Measurements from ENCODE around the gene SLC13A5. TPM values are rescaled to one million over a fixed set of nuclear protein-coding genes. Genes with fewer than 3 reads are reported as not detected.

Gene SLC13A5
- total and polyA plus RNA-seq, 9 of the 15 experiments (the other 6 are each of a cell fraction or from before 2014, with no cell fraction given): 0.04 TPM; not detected in 8

GRCh38 chr17:6712854-6713129, 377 bp downstream of the SLC13A5 start:
- ATAC-seq (no peak), DNase-seq (ENCODE audit: extremely low read depth in 1 of 4, low spot score in 3 of 4) (no peak), FAIRE-seq (no peak)
- H3K9ac ChIP-seq (ENCODE audit: insufficient read depth in 1 of 2, low read depth in 2 of 2, low read length in 2 of 2): no peak overlapping the region
- no peaks in the 10 kb centered on the region for H3K9me1 ChIP-seq (ENCODE audit: control insufficient read depth, insufficient read depth, low read length)
- ChIA-PET CTCF (ENCODE audit: low intra/inter-chr PET ratio) (no interaction called here), POLR2A (no interaction called here)
- no peak overlapping the region for H3K27ac ChIP-seq (ENCODE audit: extremely low read depth, low read depth, low read length)
- H3K4me2 ChIP-seq (ENCODE audit: insufficient read depth, low read length): peak overlapping the region; percentile 37; the same call in 1 of the 2 replicates
- H3K27me3 ChIP-seq (ENCODE audit: control insufficient read depth in 2 of 2, insufficient read depth in 2 of 2, low read length in 2 of 2): peaks cover 0 to 22% of the 10 kb centered on the region in 2 experiments; a peak in 2 of 5 replicates
- no TSS peak for BruUV-seq (replicated peaks)
- peaks cover 0 to 14% of the 10 kb centered on the region in 2 experiments; a peak in 2 of 5 replicates for H3K4me1 ChIP-seq (replicated peaks in 1 of 2; ENCODE audit: control insufficient read depth in 2 of 2, insufficient read depth in 2 of 2, low read length in 2 of 2)
- H3K36me3 ChIP-seq (ENCODE audit: control insufficient read depth, insufficient read depth, low read length): no peaks in the 10 kb centered on the region
- H3K79me2 ChIP-seq (ENCODE audit: control insufficient read depth, insufficient read depth, low read length): no peaks in the 10 kb centered on the region
- H2AFZ ChIP-seq (ENCODE audit: low read depth, low read length): no peak overlapping the region
- intact Hi-C loops (cut with micrococcal nuclease) (no loop called here), in situ Hi-C loops (cut with MboI) (no loop called here)
- no peaks in the 10 kb centered on the region for H4K20me1 ChIP-seq (replicated peaks; ENCODE audit: control insufficient read depth, insufficient read depth, low read length)
- no peaks in the 10 kb centered on the region for H3K9me3 ChIP-seq (replicated peaks; ENCODE audit: control insufficient read depth, insufficient read depth, low read depth, low read length)
- TF ChIP-seq GATAD2A (IDR thresholded peaks at IDR 0.05) (no peak), ESRRA (IDR thresholded peaks at IDR 0.05; ENCODE audit: borderline replicate concordance, low read depth) (no peak), HMG20A (CRISPR knock-in tag; conservative IDR thresholded peaks at IDR 0.05) (no peak), ZBTB2 (IDR thresholded peaks at IDR 0.05) (no peak), NBN (IDR thresholded peaks at IDR 0.05; ENCODE audit: low read depth) (no peak), ZSCAN29 (IDR thresholded peaks at IDR 0.05) (no peak), KAT2B (IDR thresholded peaks at IDR 0.05; ENCODE audit: low read depth, low read length) (no peak), ZEB2 (IDR thresholded peaks at IDR 0.05) (no peak), CTCFL (IDR thresholded peaks at IDR 0.05; ENCODE audit: borderline replicate concordance, insufficient read depth, low read depth, low read length, poor library complexity, severe bottlenecking) (no peak)
- WGBS (ENCODE audit: insufficient coverage, low coverage, missing lambda C conversion rate): 23% methylated on average over 9 of the region's 14 CpGs
- H3K4me3 ChIP-seq: no peak overlapping the region
